Stimulated activated CD8-positive, alpha-beta memory T cell treated with anti-CD3 and anti-CD28 coated beads, Interleukin-12 subunit alpha, Interleukin-12 subunit beta, amount 100 ng/mL, for 24 hours (primary cell): Measurements from ENCODE around the gene CCDC88A.

Experiments used
- DNase-seq: peaks from one replicate; pipeline ENCODE4 v3.0.0-alpha.2; 2020; ENCODE audit errors: extremely low read depth

CCDC88A gene

GRCh38 chr2:55425431-55425831 lies 5.8 kb upstream of the CCDC88A start:
- no peak for DNase-seq

GRCh38 chr2:55422876-55423665 lies 3.4 kb upstream of the CCDC88A start:
- DNase-seq, result no peak

- no peak for DNase-seq
Observed at GRCh38 chr2:55421326-55421725, 1.7 kb upstream of the CCDC88A start.

GRCh38 chr2:55420871-55421270 lies 1.2 kb upstream of the CCDC88A start:
- no peak for DNase-seq

GRCh38 chr2:55420439-55420725 lies 726 bp upstream of the CCDC88A start:
- DNase-seq, result no peak

GRCh38 chr2:55419233-55419678 lies 400 bp downstream of the CCDC88A start:
- DNase-seq, result no peak

- no peak for DNase-seq
Observed at GRCh38 chr2:55418512-55419232, 984 bp downstream of the CCDC88A start.

- DNase-seq, result no peak
Observed at GRCh38 chr2:55418072-55418471, 1.6 kb downstream of the CCDC88A start.

GRCh38 chr2:55416786-55417568 lies 2.7 kb downstream of the CCDC88A start:
- no peak for DNase-seq

- DNase-seq, result no peak
Observed at GRCh38 chr2:55415300-55415699, 4.4 kb downstream of the CCDC88A start.

GRCh38 chr2:55408918-55409868 lies 10.5 kb downstream of the CCDC88A start:
- DNase-seq, result no peak

GRCh38 chr2:55408098-55408882 lies 11.4 kb downstream of the CCDC88A start:
- no peak for DNase-seq

GRCh38 chr2:55405116-55405515 lies 14.5 kb downstream of the CCDC88A start:
- DNase-seq, result no peak

GRCh38 chr2:55403256-55403998 lies 16.2 kb downstream of the CCDC88A start:
- DNase-seq, result no peak

- no peak for DNase-seq
Observed at GRCh38 chr2:55401124-55401523, 18.5 kb downstream of the CCDC88A start.

GRCh38 chr2:55400332-55400731 lies 19.3 kb downstream of the CCDC88A start:
- no peak for DNase-seq

GRCh38 chr2:55399815-55400214 lies 19.8 kb downstream of the CCDC88A start:
- no peak for DNase-seq

GRCh38 chr2:55395724-55396605 lies 23.7 kb downstream of the CCDC88A start:
- no peak for DNase-seq
